ENCODE data around the gene ITGAV.

DNA sequence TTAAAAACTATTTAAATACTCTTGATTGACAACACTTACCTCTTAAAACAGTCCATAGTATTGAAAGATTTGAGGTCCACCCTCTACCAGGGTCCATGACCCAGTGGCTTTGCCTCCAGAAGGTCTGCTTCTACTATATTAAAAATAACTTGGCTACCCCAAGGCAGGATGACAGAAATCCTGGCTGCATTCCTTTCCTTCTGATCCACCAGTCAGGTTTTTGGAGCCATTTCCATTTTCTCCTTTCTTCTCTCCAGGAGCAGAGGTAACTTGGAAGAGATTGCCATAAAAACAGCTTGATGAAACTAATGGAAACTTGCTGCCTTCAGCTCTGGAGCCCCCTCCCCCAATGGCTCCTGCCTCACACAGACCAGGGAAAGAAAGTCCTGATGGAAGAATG lies 101.4 kb downstream of the ITGAV start:
- TF ChIP-seq, protein P1, sequence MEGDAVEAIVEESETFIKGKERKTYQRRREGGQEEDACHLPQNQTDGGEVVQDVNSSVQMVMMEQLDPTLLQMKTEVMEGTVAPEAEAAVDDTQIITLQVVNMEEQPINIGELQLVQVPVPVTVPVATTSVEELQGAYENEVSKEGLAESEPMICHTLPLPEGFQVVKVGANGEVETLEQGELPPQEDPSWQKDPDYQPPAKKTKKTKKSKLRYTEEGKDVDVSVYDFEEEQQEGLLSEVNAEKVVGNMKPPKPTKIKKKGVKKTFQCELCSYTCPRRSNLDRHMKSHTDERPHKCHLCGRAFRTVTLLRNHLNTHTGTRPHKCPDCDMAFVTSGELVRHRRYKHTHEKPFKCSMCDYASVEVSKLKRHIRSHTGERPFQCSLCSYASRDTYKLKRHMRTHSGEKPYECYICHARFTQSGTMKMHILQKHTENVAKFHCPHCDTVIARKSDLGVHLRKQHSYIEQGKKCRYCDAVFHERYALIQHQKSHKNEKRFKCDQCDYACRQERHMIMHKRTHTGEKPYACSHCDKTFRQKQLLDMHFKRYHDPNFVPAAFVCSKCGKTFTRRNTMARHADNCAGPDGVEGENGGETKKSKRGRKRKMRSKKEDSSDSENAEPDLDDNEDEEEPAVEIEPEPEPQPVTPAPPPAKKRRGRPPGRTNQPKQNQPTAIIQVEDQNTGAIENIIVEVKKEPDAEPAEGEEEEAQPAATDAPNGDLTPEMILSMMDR (IDR thresholded peaks at IDR 0.05), result no peak
- no peak for TF ChIP-seq POLR2A (IDR thresholded peaks at IDR 0.05)
